ENCODE data around the gene C2orf74. TPM values are rescaled to one million over a fixed set of nuclear protein-coding genes. Genes with fewer than 3 reads are reported as not detected.

C2orf74 gene
- total and polyA plus RNA-seq, 9 of the 15 experiments (the other 6 are each of a cell fraction or from before 2014, with no cell fraction given) = not detected

DNA sequence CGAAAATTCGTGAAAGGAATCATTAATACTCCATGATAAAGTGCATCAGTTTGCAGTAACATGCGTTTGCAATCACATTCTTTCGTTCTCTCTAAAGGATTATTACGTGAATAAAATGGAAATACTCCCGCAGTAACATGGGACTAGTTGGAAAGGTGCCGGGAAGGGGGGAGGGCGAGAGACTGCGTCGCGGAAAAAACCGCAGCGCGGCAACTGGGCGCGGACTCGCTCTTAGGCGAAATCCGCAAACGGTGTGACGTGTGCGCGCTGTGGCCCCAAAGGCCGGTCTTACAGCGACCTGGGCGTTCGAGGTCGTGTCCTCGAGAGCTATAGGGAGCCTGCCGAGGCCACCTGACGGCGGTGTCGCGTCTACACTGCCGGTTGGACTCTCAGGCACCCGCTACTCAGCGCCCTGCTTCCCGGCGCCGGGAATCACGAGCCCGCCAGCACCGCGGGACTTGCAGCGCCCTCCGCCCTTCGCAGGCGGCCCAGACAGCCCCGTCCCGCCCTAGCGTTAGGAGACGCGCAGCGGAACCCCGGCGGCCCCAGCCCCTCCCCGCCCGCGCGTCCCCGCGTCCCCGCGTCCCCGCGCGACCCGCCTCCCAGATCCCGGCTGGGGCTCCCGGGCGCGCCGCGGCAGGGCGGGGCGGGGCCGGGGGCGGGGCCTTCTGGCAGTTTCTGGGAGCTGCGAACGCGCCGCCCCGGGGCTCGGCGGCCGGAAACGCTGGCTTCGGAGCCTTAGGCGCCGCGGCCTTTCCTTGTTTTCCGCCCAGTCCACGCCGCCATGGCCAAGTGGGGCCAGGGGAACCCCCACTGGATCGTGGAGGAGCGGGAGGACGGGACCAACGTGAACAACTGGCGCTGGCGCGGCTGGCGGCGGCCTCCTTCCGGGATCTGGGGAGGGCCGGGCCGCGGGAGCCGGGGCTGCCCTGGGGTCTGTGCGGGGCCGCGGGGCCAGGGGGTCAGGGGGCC is 15.1 kb downstream of the C2orf74 start (continued):
- TF ChIP-seq ARID3A (IDR thresholded peaks at IDR 0.05; ENCODE audit: borderline replicate concordance, low read depth, low read length) (no peak), ZFPM2 (CRISPR knock-in tag; IDR thresholded peaks at IDR 0.05) (no peak), YBX1 (IDR thresholded peaks at IDR 0.05) (no peak), ZBTB17 (CRISPR knock-in tag; IDR thresholded peaks at IDR 0.05) (peak; percentile 51; the same call in 1 of the 2 replicates), FOXK2 (conservative IDR thresholded peaks at IDR 0.05 in 1 of 2, IDR thresholded peaks at IDR 0.05 in 1 of 2; ENCODE audit: low read depth in 2 of 2) (0 out of 4 replicates have a peak, but pooled peaks of 1 of the 2 experiments have one; percentile 28), USF2 (CRISPR knock-in tag; IDR thresholded peaks at IDR 0.05) (peak; percentile 43; the same call in 1 of the 2 replicates), U2AF1 (optimal IDR thresholded peaks at IDR 0.05; ENCODE audit: low read depth, low read length) (peak; percentile 54), CBX1 (IDR thresholded peaks at IDR 0.05; ENCODE audit: low read depth) (peak; percentile 89), CREB1 (IDR thresholded peaks at IDR 0.05) (peak; percentile 79), CREB1 (CRISPR knock-in tag; IDR thresholded peaks at IDR 0.05) (peak; percentile 88), ARHGAP35 (IDR thresholded peaks at IDR 0.05; ENCODE audit: partially characterized antibody) (no peak), CBFA2T2 (conservative IDR thresholded peaks at IDR 0.05) (no peak), ZNF764 (CRISPR knock-in tag; IDR thresholded peaks at IDR 0.05; ENCODE audit: low read depth) (no peak), HNRNPH1 (optimal IDR thresholded peaks at IDR 0.05; ENCODE audit: low read depth, low read length) (no peak), CC2D1A (IDR thresholded peaks at IDR 0.05) (no peak; the same call in 1 of the 2 replicates), OTX1 (CRISPR knock-in tag; IDR thresholded peaks at IDR 0.05) (no peak), EWSR1 (IDR thresholded peaks at IDR 0.05; ENCODE audit: borderline replicate concordance, low read depth, partially characterized antibody) (no peak), CBFB (CRISPR knock-in tag; IDR thresholded peaks at IDR 0.05) (peak; percentile 90; the same call in 1 of the 2 replicates), FOXJ2 (tag; IDR thresholded peaks at IDR 0.05) (no peak)
- TF ChIP-seq, protein P1, sequence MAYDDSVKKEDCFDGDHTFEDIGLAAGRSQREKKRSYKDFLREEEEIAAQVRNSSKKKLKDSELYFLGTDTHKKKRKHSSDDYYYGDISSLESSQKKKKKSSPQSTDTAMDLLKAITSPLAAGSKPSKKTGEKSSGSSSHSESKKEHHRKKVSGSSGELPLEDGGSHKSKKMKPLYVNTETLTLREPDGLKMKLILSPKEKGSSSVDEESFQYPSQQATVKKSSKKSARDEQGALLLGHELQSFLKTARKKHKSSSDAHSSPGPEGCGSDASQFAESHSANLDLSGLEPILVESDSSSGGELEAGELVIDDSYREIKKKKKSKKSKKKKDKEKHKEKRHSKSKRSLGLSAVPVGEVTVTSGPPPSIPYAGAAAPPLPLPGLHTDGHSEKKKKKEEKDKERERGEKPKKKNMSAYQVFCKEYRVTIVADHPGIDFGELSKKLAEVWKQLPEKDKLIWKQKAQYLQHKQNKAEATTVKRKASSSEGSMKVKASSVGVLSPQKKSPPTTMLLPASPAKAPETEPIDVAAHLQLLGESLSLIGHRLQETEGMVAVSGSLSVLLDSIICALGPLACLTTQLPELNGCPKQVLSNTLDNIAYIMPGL (CRISPR knock-in tag; IDR thresholded peaks at IDR 0.05) = no peak
- TF ChIP-seq, protein P2, sequence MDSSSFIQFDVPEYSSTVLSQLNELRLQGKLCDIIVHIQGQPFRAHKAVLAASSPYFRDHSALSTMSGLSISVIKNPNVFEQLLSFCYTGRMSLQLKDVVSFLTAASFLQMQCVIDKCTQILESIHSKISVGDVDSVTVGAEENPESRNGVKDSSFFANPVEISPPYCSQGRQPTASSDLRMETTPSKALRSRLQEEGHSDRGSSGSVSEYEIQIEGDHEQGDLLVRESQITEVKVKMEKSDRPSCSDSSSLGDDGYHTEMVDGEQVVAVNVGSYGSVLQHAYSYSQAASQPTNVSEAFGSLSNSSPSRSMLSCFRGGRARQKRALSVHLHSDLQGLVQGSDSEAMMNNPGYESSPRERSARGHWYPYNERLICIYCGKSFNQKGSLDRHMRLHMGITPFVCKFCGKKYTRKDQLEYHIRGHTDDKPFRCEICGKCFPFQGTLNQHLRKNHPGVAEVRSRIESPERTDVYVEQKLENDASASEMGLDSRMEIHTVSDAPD (CRISPR knock-in tag; IDR thresholded peaks at IDR 0.05) = no peak
